Measurements from ENCODE around the gene BCKDK. TPM values are rescaled to one million over a fixed set of nuclear protein-coding genes. Genes with fewer than 3 reads are reported as not detected.
"Not testable (repeated sequence)": the region's sequence is repeated elsewhere in the genome, so short reads cannot be mapped to it uniquely, and the experiment has no call there.

Gene BCKDK
- total RNA-seq, 1 donor from 2014 or later = 43.6 TPM

GRCh38 chr16:31092330-31092729 lies 15.9 kb upstream of the BCKDK start:
- Mint-ChIP-seq H3K9me3 (no peaks in the 10 kb centered on the region), H3K27ac (no peak overlapping the region), H3K4me3 (peak overlapping the region; percentile 56), H3K4me1 (ENCODE audit: low read depth) (peaks cover 27% of the 10 kb centered on the region), H3K27me3 (ENCODE audit: insufficient read depth) (no peaks in the 10 kb centered on the region), H3K36me3 (ENCODE audit: low read depth) (peaks cover 5% of the 10 kb centered on the region)
- DNase-seq (ENCODE audit: low spot score) = no peak
- intact Hi-C loops (cut with micrococcal nuclease) = loop anchor here (5.0 kb wide), 1 partner anchor 350 kb away; the partner anchor contains the start of gene ZNF843

- intact Hi-C loops (cut with micrococcal nuclease) = loop anchor here (5.0 kb wide), 1 partner anchor 349 kb away; the partner anchor contains the start of gene ZNF843
- H3K4me1 Mint-ChIP-seq (ENCODE audit: low read depth) = peaks cover 27% of the 10 kb centered on the region
- DNase-seq (ENCODE audit: low spot score) = no peak
- H3K27me3 Mint-ChIP-seq (ENCODE audit: insufficient read depth) = no peaks in the 10 kb centered on the region
- H3K36me3 Mint-ChIP-seq (ENCODE audit: low read depth) = peaks cover 5% of the 10 kb centered on the region
- H3K4me3 Mint-ChIP-seq = peak overlapping the region; percentile 71
- no peak overlapping the region for H3K27ac Mint-ChIP-seq
- H3K9me3 Mint-ChIP-seq = no peaks in the 10 kb centered on the region
Observed at GRCh38 chr16:31093132-31093703, 15.0 kb upstream of the BCKDK start.

- intact Hi-C loops (cut with micrococcal nuclease) = loop anchor here (1.0 to 5.0 kb wide), 9 partner anchors 15 to 348 kb away; partner anchors contain the start of genes BCKDK, FBXL19, KAT8 and SETD1A
- Mint-ChIP-seq H3K27ac (peak overlapping the region; percentile 82), H3K27me3 (ENCODE audit: insufficient read depth) (no peaks in the 10 kb centered on the region), H3K4me3 (peak overlapping the region; percentile 95), H3K36me3 (ENCODE audit: low read depth) (peaks cover 5% of the 10 kb centered on the region), H3K9me3 (no peaks in the 10 kb centered on the region), H3K4me1 (ENCODE audit: low read depth) (peaks cover 27% of the 10 kb centered on the region)
- no peak for DNase-seq (ENCODE audit: low spot score)
Observed at GRCh38 chr16:31094088-31094423, 14.1 kb upstream of the BCKDK start.

GRCh38 chr16:31094424-31095120 lies 13.6 kb upstream of the BCKDK start, which contains the start of gene VKORC1:
Gene VKORC1 (minus strand): TSS chr16:31094797. CDS start chr16:31094729, 68 bp downstream.
- Mint-ChIP-seq H3K36me3 (ENCODE audit: low read depth) (peaks cover 5% of the 10 kb centered on the region), H3K4me1 (ENCODE audit: low read depth) (peaks cover 27% of the 10 kb centered on the region)

GRCh38 chr16:31099860-31100638 lies 8.1 kb upstream of the BCKDK start:
- H3K4me1 Mint-ChIP-seq (ENCODE audit: low read depth) = peaks cover 12% of the 10 kb centered on the region
- H3K27ac Mint-ChIP-seq = no peak overlapping the region
- intact Hi-C loops (cut with micrococcal nuclease) = no loop called here
- H3K9me3 Mint-ChIP-seq = no peaks in the 10 kb centered on the region
- peaks cover 1% of the 10 kb centered on the region for H3K27me3 Mint-ChIP-seq (ENCODE audit: insufficient read depth)
- DNase-seq (ENCODE audit: low spot score) = no peak
- no peaks in the 10 kb centered on the region for H3K36me3 Mint-ChIP-seq (ENCODE audit: low read depth)
- H3K4me3 Mint-ChIP-seq = no peak overlapping the region

More at GRCh38 chr16:31094424-31095120, 13.6 kb upstream of the BCKDK start, which contains the start of gene VKORC1:
- DNase-seq (ENCODE audit: low spot score) = peak; percentile 84
- Mint-ChIP-seq H3K9me3 (no peaks in the 10 kb centered on the region), H3K4me3 (peak within 1 kb of the TSS; percentile 95), H3K27me3 (ENCODE audit: insufficient read depth) (no peaks in the 10 kb centered on the region), H3K27ac (peak within 1 kb of the TSS; percentile 82)
- intact Hi-C loops (cut with micrococcal nuclease) = loop anchor here (1.0 to 5.0 kb wide), 9 partner anchors 14 to 348 kb away; partner anchors contain the start of genes BCKDK, FBXL19, KAT8 and SETD1A

- H3K27me3 Mint-ChIP-seq (ENCODE audit: insufficient read depth); H3K27ac Mint-ChIP-seq; DNase-seq (ENCODE audit: low spot score); H3K4me3 Mint-ChIP-seq; H3K9me3 Mint-ChIP-seq; H3K4me1 Mint-ChIP-seq (ENCODE audit: low read depth); H3K36me3 Mint-ChIP-seq (ENCODE audit: low read depth); intact Hi-C loops (cut with micrococcal nuclease): not testable (repeated sequence)
Observed at GRCh38 chr16:31100876-31101641, 7.1 kb upstream of the BCKDK start.

- intact Hi-C loops (cut with micrococcal nuclease) = loop anchor here (2.0 to 5.0 kb wide), 3 partner anchors 31 to 247 kb away; partner anchors contain the start of genes ZNF646 and ZNF668
- peak; percentile 72 for DNase-seq (ENCODE audit: low spot score)
- Mint-ChIP-seq H3K4me3 (no peak overlapping the region), H3K36me3 (ENCODE audit: low read depth) (peaks cover 12% of the 10 kb centered on the region), H3K27me3 (ENCODE audit: insufficient read depth) (no peaks in the 10 kb centered on the region), H3K9me3 (no peaks in the 10 kb centered on the region), H3K4me1 (ENCODE audit: low read depth) (peaks cover 22% of the 10 kb centered on the region), H3K27ac (no peak overlapping the region)
Observed at GRCh38 chr16:31105677-31106213, 2.4 kb upstream of the BCKDK start.

- peaks cover 22% of the 10 kb centered on the region for H3K4me1 Mint-ChIP-seq (ENCODE audit: low read depth)
- H3K27me3 Mint-ChIP-seq (ENCODE audit: insufficient read depth) = no peaks in the 10 kb centered on the region
- no peaks in the 10 kb centered on the region for H3K9me3 Mint-ChIP-seq
- DNase-seq (ENCODE audit: low spot score) = no peak
- peaks cover 17% of the 10 kb centered on the region for H3K36me3 Mint-ChIP-seq (ENCODE audit: low read depth)
- intact Hi-C loops (cut with micrococcal nuclease) = loop anchor here (2.0 to 5.0 kb wide), 3 partner anchors 32 to 246 kb away; partner anchors contain the start of genes ZNF646 and ZNF668
- peak overlapping the region; percentile 84 for H3K4me3 Mint-ChIP-seq
- H3K27ac Mint-ChIP-seq = peak overlapping the region; percentile 86
Observed at GRCh38 chr16:31106509-31107464, 1.4 kb upstream of the BCKDK start.

- peak overlapping the region; percentile 84 for H3K4me3 Mint-ChIP-seq
- intact Hi-C loops (cut with micrococcal nuclease) = loop anchor here (2.0 to 5.0 kb wide), 3 partner anchors 33 to 245 kb away; partner anchors contain the start of genes ZNF646 and ZNF668
- H3K9me3 Mint-ChIP-seq = no peaks in the 10 kb centered on the region
- H3K4me1 Mint-ChIP-seq (ENCODE audit: low read depth) = peaks cover 22% of the 10 kb centered on the region
- no peaks in the 10 kb centered on the region for H3K27me3 Mint-ChIP-seq (ENCODE audit: insufficient read depth)
- peak overlapping the region; percentile 86 for H3K27ac Mint-ChIP-seq
- H3K36me3 Mint-ChIP-seq (ENCODE audit: low read depth) = peaks cover 19% of the 10 kb centered on the region
- DNase-seq (ENCODE audit: low spot score) = no peak
Observed at GRCh38 chr16:31107465-31107867, 720 bp upstream of the BCKDK start.

- H3K9me3 Mint-ChIP-seq = no peaks in the 10 kb centered on the region
- no peak for DNase-seq (ENCODE audit: low spot score)
- peak overlapping the region; percentile 90 for H3K4me3 Mint-ChIP-seq
- H3K4me1 Mint-ChIP-seq (ENCODE audit: low read depth) = peaks cover 28% of the 10 kb centered on the region
- intact Hi-C loops (cut with micrococcal nuclease) = loop anchor here (2.0 to 5.0 kb wide), 5 partner anchors 14 to 350 kb away; partner anchors contain the start of genes ARMC5, FBXL19 and VKORC1
- H3K27ac Mint-ChIP-seq = no peak overlapping the region
- H3K36me3 Mint-ChIP-seq (ENCODE audit: low read depth) = peaks cover 21% of the 10 kb centered on the region
- H3K27me3 Mint-ChIP-seq (ENCODE audit: insufficient read depth) = no peaks in the 10 kb centered on the region
Observed at GRCh38 chr16:31108794-31109558, 790 bp downstream of the BCKDK start.
